DOHH2 (cell line): Measurements from ENCODE around the gene POLDIP3.

Source experiments
- H3F3A ChIP-seq: fragments of 200-600 bp; sonication (generic), shearing (Covaris generic); 2 replicates; pipeline ENCODE4 v1.6.0; 2016; ENCODE audit warnings: antibody characterized with exemption, mild to moderate bottlenecking; ENCODE audit not compliant: control insufficient read depth, insufficient read depth
- H3K27ac ChIP-seq: fragments of 200-600 bp; sonication (generic); 2 replicates; pipeline ENCODE4 v1.5.1; 2014; ENCODE audit warnings: low read depth, mild to moderate bottlenecking, low read length, moderate library complexity
- H3K27me3 ChIP-seq: fragments of 200-600 bp; sonication (generic); 2 replicates; pipeline ENCODE4 v1.6.1; 2014; ENCODE audit warnings: mild to moderate bottlenecking, low read length, mixed read lengths; ENCODE audit not compliant: control insufficient read depth
- H3K36me3 ChIP-seq: fragments of 200-600 bp; sonication (generic); 2 replicates; pipeline ENCODE4 v1.6.1; 2014; ENCODE audit warnings: mild to moderate bottlenecking, low read length, moderate library complexity, mixed read lengths; ENCODE audit not compliant: control insufficient read depth
- H3K4me1 ChIP-seq: fragments of 200-600 bp; sonication (generic); 2 replicates; pipeline ENCODE4 v1.6.1; 2014; ENCODE audit warnings: mild to moderate bottlenecking, low read length, mixed read lengths; ENCODE audit not compliant: control insufficient read depth
- H3K4me2 ChIP-seq: fragments of 200-600 bp; sonication (generic); 2 replicates; pipeline ENCODE4 v1.6.0; 2014; ENCODE audit warnings: mild to moderate bottlenecking, low read length, moderate library complexity
- H3K4me3 ChIP-seq: fragments of 200-600 bp; sonication (generic); 2 replicates; pipeline ENCODE4 v1.5.1; 2014; ENCODE audit warnings: mild to moderate bottlenecking, low read length, mixed read lengths
- H3K79me2 ChIP-seq: fragments of 200-600 bp; sonication (generic); 2 replicates; pipeline ENCODE4 v1.6.1; 2014; ENCODE audit warnings: mild to moderate bottlenecking, low read length, mixed read lengths; ENCODE audit not compliant: control insufficient read depth
- H3K9me2 ChIP-seq: fragments of 200-600 bp; sonication (generic); replicated peaks from 2 replicates; pipeline ENCODE4 v1.6.1; 2014; ENCODE audit warnings: mild to moderate bottlenecking, low read length, mixed read lengths; ENCODE audit not compliant: control insufficient read depth
- H3K9me3 ChIP-seq: fragments of 200-600 bp; sonication (generic); 2 replicates; pipeline ENCODE4 v1.6.1; 2014; ENCODE audit warnings: antibody characterized with exemption, low read length, mixed read lengths; ENCODE audit not compliant: control insufficient read depth, insufficient read depth
- H4K20me1 ChIP-seq: fragments of 200-600 bp; sonication (generic); 2 replicates; pipeline ENCODE4 v1.6.0; 2014; ENCODE audit warnings: low read depth, mild to moderate bottlenecking, antibody characterized with exemption, low read length, moderate library complexity; ENCODE audit not compliant: control insufficient read depth, insufficient read depth
- CTCF ChIP-seq: fragments of 200-600 bp; sonication (generic); IDR thresholded peaks from one replicate; pipeline ENCODE4 v1.5.1; 2014; ENCODE audit warnings: antibody characterized with exemption, mild to moderate bottlenecking, low read depth, low read length; ENCODE audit not compliant: poor library complexity, severe bottlenecking
- EZH2phosphoT487 ChIP-seq: fragments of 200-600 bp; sonication (generic); IDR thresholded peaks from 2 replicates; pipeline ENCODE4 v1.6.1; 2017; ENCODE audit warnings: borderline replicate concordance, mild to moderate bottlenecking, antibody characterized with exemption, low read length, moderate library complexity, mixed read lengths

POLDIP3 gene

GRCh38 chr22:42612336-42612735 lies 2.3 kb downstream of the POLDIP3 start:
- no peak overlapping the region for H3K27ac ChIP-seq
- H3K79me2 ChIP-seq, result peaks cover 71% of the 10 kb centered on the region
- TF ChIP-seq CTCF, result no peak
- no peak for TF ChIP-seq EZH2phosphoT487
- H3K9me2 ChIP-seq, result no peaks in the 10 kb centered on the region
- peaks cover 35% of the 10 kb centered on the region for H3K4me1 ChIP-seq
- peak overlapping the region; percentile 81 for H3K4me2 ChIP-seq
- H3K36me3 ChIP-seq, result peaks cover 53% of the 10 kb centered on the region
- peaks cover 15% of the 10 kb centered on the region for H4K20me1 ChIP-seq
- 0 out of 2 replicates have a peak overlapping the region, but pooled peaks have one; percentile 79 for H3K4me3 ChIP-seq
- H3F3A ChIP-seq, result peaks cover 6% of the 10 kb centered on the region
- no peaks in the 10 kb centered on the region for H3K9me3 ChIP-seq
- H3K27me3 ChIP-seq, result no peaks in the 10 kb centered on the region

GRCh38 chr22:42611051-42611450 lies 3.6 kb downstream of the POLDIP3 start:
- Histone ChIP-seq H3K4me1 (peaks cover 29% of the 10 kb centered on the region), H3K4me3 (no peak overlapping the region), H3K79me2 (peaks cover 84% of the 10 kb centered on the region), H4K20me1 (peaks cover 19% of the 10 kb centered on the region), H3K4me2 (no peak overlapping the region), H3K9me2 (no peaks in the 10 kb centered on the region), H3K27me3 (no peaks in the 10 kb centered on the region), H3K9me3 (no peaks in the 10 kb centered on the region), H3K36me3 (peaks cover 58% of the 10 kb centered on the region), H3F3A (peaks cover 6% of the 10 kb centered on the region), H3K27ac (no peak overlapping the region)
- TF ChIP-seq EZH2phosphoT487 (no peak), CTCF (no peak)

DNA sequence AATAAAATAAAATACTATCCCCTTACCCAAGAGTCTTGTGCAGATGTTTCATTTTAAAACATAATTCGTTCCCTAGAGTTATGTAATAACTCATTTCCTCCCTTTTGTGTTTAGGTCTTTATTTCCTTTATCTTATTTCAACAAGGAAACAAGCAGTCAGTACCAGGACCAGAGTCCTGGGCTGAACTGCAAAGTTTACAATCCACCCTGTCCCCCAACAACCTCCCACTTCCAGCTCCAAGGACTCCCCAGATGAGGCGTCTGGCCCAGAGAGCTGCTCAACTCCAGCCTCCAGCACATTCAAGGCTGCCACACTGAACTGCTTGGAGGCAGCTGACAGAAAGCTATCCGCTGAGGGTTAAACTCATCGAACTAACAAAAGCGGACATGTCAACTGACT lies 4.5 kb downstream of the POLDIP3 start:
- H3K27me3 ChIP-seq, result no peaks in the 10 kb centered on the region
- no peak overlapping the region for H3K4me2 ChIP-seq
- H3K4me1 ChIP-seq, result peaks cover 21% of the 10 kb centered on the region
- H3K9me3 ChIP-seq, result no peaks in the 10 kb centered on the region
- no peaks in the 10 kb centered on the region for H3K9me2 ChIP-seq
- no peaks in the 10 kb centered on the region for H3F3A ChIP-seq
- peaks cover 67% of the 10 kb centered on the region for H3K36me3 ChIP-seq
- peaks cover 19% of the 10 kb centered on the region for H4K20me1 ChIP-seq
- TF ChIP-seq CTCF (no peak), EZH2phosphoT487 (no peak)
- H3K4me3 ChIP-seq, result no peak overlapping the region
- H3K79me2 ChIP-seq, result peaks cover 92% of the 10 kb centered on the region
- H3K27ac ChIP-seq, result no peak overlapping the region

GRCh38 chr22:42608823-42609361 lies 5.8 kb downstream of the POLDIP3 start:
- Histone ChIP-seq H3K4me2 (no peak overlapping the region), H3K9me3 (no peaks in the 10 kb centered on the region), H3K36me3 (peaks cover 75% of the 10 kb centered on the region), H3K4me1 (peaks cover 21% of the 10 kb centered on the region), H3K27me3 (no peaks in the 10 kb centered on the region), H4K20me1 (peaks cover 23% of the 10 kb centered on the region), H3K79me2 (peaks cover 100% of the 10 kb centered on the region), H3K27ac (no peak overlapping the region), H3K4me3 (no peak overlapping the region), H3K9me2 (no peaks in the 10 kb centered on the region), H3F3A (no peaks in the 10 kb centered on the region)
- TF ChIP-seq EZH2phosphoT487 (no peak), CTCF (no peak)
